Duodenal mucosa (tissue), 2 donors: Measurements from ENCODE around the gene CTDP1.

Experiments
- H3K27ac ChIP-seq: one replicate; pipeline ENCODE4 v1.7.0; 2013; ENCODE audit warnings: low read depth, low read length
- H3K27me3 ChIP-seq, 2 donors: one replicate each; pipeline ENCODE4 v1.7.0; 2013; ENCODE audit warnings: low read length in 2 of 2, control low read depth in 1 of 2; ENCODE audit not compliant: insufficient read depth in 2 of 2, control insufficient read depth in 1 of 2
- H3K36me3 ChIP-seq, 2 donors: one replicate each; pipeline ENCODE4 v1.7.0; 2013; ENCODE audit warnings: low read length in 2 of 2, control low read depth in 1 of 2; ENCODE audit not compliant: insufficient read depth in 2 of 2, control insufficient read depth in 1 of 2
- H3K4me1 ChIP-seq, 2 donors: one replicate each; pipeline ENCODE4 v1.7.0; 2013; ENCODE audit warnings: low read length in 2 of 2, control low read depth in 1 of 2; ENCODE audit not compliant: insufficient read depth in 2 of 2, control insufficient read depth in 1 of 2
- H3K4me3 ChIP-seq, 2 donors: one replicate each; pipeline ENCODE4 v1.7.0; 2013; ENCODE audit warnings: low read length in 2 of 2, low read depth in 1 of 2
- H3K9ac ChIP-seq, 2 donors: one replicate each; pipeline ENCODE4 v1.7.0; 2013; ENCODE audit warnings: low read length in 2 of 2, low read depth in 1 of 2
- H3K9me3 ChIP-seq, 2 donors: one replicate each; pipeline ENCODE4 v1.7.0; 2013; ENCODE audit warnings: low read length in 2 of 2, control low read depth in 1 of 2; ENCODE audit not compliant: control insufficient read depth in 1 of 2

CTDP1 gene

GRCh38 chr18:79733135-79733701 lies 53.6 kb downstream of the CTDP1 start:
- peaks cover 26 to 38% of the 10 kb centered on the region in 2 donors for H3K9me3 ChIP-seq
- H3K27me3 ChIP-seq: no peaks in the 10 kb centered on the region
- peaks cover 65 to 93% of the 10 kb centered on the region in 2 donors for H3K36me3 ChIP-seq
- H3K9ac ChIP-seq: no peak overlapping the region
- H3K4me3 ChIP-seq: no peak overlapping the region
- H3K4me1 ChIP-seq: no peaks in the 10 kb centered on the region
- no peak overlapping the region for H3K27ac ChIP-seq

- Histone ChIP-seq H3K9me3 (peaks cover 26 to 32% of the 10 kb centered on the region in 2 donors), H3K4me3 (no peak overlapping the region), H3K9ac (no peak overlapping the region), H3K4me1 (no peaks in the 10 kb centered on the region), H3K27ac (no peak overlapping the region), H3K27me3 (no peaks in the 10 kb centered on the region), H3K36me3 (peaks cover 65 to 92% of the 10 kb centered on the region in 2 donors)
Observed at GRCh38 chr18:79733986-79734770, 54.6 kb downstream of the CTDP1 start.

- Histone ChIP-seq H3K9ac (no peak overlapping the region), H3K4me3 (no peak overlapping the region), H3K27ac (no peak overlapping the region), H3K36me3 (peaks cover 55 to 87% of the 10 kb centered on the region in 2 donors), H3K4me1 (no peaks in the 10 kb centered on the region), H3K27me3 (no peaks in the 10 kb centered on the region), H3K9me3 (peaks cover 26 to 30% of the 10 kb centered on the region in 2 donors)
Observed at GRCh38 chr18:79735071-79735980, 55.7 kb downstream of the CTDP1 start.

DNA sequence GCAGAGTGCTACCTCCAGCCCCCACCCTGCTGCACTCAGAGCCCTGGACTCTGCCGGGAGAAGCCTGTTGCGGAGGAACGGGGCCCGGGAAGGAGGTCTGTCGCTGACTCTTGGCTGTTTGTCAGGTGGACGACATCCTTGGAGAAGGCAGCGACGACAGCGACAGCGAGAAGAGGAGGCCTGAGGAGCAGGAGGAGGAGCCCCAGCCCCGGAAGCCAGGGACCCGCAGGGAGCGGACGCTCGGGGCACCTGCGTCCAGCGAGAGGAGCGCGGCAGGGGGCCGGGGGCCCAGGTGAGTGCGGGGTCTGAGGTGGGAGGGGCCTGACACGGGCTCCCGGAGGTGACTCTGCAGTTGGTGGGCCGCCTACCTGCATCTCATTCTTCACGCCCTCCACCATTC lies 56.6 kb downstream of the CTDP1 start:
- Histone ChIP-seq H3K27ac (no peak overlapping the region), H3K9ac (no peak overlapping the region), H3K9me3 (peaks cover 19 to 25% of the 10 kb centered on the region in 2 donors), H3K4me1 (no peaks in the 10 kb centered on the region), H3K4me3 (no peak overlapping the region), H3K27me3 (no peaks in the 10 kb centered on the region), H3K36me3 (peaks cover 56 to 87% of the 10 kb centered on the region in 2 donors)

DNA sequence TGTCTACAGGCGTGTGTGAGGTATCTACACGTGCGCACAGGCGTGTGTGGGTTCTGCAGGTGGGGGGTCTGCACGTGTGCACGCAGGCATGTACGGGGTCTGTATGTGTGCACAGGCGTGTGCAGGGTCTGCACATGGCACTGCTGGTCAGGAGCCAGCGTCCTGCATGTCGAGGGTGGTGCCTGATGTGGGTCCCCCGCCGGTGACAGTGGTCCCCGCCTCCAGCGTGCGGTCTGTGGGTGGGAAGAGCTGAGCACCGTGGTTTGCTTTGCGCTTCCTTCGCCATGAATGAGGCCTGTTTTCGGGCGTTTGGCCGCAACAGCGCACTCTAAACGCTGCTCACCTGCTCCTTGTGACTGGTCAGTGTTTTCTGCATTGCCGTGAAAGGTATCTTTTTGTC lies 57.2 kb downstream of the CTDP1 start:
- Histone ChIP-seq H3K4me3 (no peak overlapping the region), H3K27ac (no peak overlapping the region), H3K36me3 (peaks cover 53 to 87% of the 10 kb centered on the region in 2 donors), H3K9me3 (peaks cover 13 to 19% of the 10 kb centered on the region in 2 donors), H3K4me1 (no peaks in the 10 kb centered on the region), H3K9ac (no peak overlapping the region), H3K27me3 (no peaks in the 10 kb centered on the region)

DNA sequence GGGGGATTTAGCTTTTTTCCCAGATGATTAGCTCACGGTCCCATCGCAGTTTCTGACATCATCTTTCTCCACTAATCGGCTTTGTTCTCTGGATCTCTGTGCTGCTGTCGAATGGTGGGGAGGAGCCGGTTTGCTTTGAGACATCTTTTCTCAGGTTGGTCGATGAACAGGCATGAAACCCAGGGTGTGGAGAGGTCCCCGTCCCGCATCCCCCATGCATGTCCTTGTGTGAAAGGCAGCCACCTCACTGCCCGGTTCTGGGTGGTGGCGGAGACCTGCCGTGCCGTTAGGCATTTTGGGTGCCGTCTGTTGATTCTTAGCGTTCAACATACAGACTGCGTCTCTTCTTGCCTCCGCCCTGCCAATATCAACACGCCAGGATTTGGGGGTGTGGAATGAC lies 57.8 kb downstream of the CTDP1 start:
- H3K4me1 ChIP-seq: no peaks in the 10 kb centered on the region
- H3K9me3 ChIP-seq: peaks cover 7 to 15% of the 10 kb centered on the region in 2 donors

DNA sequence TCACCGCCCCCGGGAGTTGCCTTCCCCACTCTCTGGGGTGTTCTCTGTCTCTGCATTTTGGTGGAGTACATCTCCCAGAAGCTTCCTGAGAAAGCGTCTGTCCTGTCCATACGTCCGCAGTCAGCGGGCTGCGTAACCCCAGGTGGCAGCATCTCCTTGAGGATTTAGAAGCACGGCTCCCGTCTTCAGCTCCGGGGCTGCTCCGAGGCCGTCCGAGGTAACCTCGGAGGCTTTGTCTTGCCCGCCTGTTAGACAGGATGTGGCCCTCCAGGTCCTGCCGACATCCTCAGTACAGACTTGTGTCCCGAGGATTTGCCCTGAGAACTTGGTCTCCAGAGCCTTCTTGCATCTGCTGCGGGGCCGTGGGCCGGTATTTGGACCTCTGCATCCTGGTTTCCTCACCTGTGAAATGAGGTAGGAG lies 58.4 kb downstream of the CTDP1 start:
- Histone ChIP-seq H3K27ac (no peak overlapping the region), H3K9ac (no peak overlapping the region), H3K9me3 (peaks cover 1 to 8% of the 10 kb centered on the region in 2 donors), H3K36me3 (peaks cover 41 to 86% of the 10 kb centered on the region in 2 donors), H3K4me3 (no peak overlapping the region), H3K4me1 (no peaks in the 10 kb centered on the region), H3K27me3 (no peaks in the 10 kb centered on the region)

More for the DNA sequence above, 57.8 kb downstream of the CTDP1 start:
- no peak overlapping the region for H3K27ac ChIP-seq
- no peak overlapping the region for H3K9ac ChIP-seq
- H3K36me3 ChIP-seq: peaks cover 47 to 89% of the 10 kb centered on the region in 2 donors
- no peaks in the 10 kb centered on the region for H3K27me3 ChIP-seq
- no peak overlapping the region for H3K4me3 ChIP-seq

- H3K9ac ChIP-seq: no peak overlapping the region
- no peak overlapping the region for H3K4me3 ChIP-seq
- no peaks in the 10 kb centered on the region for H3K27me3 ChIP-seq
- no peak overlapping the region for H3K27ac ChIP-seq
- no peaks in the 10 kb centered on the region for H3K4me1 ChIP-seq
- H3K36me3 ChIP-seq: peaks cover 38 to 87% of the 10 kb centered on the region in 2 donors
- H3K9me3 ChIP-seq: peaks cover 0 to 3% of the 10 kb centered on the region in 2 donors
Observed at GRCh38 chr18:79738581-79739439, 59.2 kb downstream of the CTDP1 start.

- H3K36me3 ChIP-seq: peaks cover 39 to 85% of the 10 kb centered on the region in 2 donors
- H3K27me3 ChIP-seq: no peaks in the 10 kb centered on the region
- H3K4me3 ChIP-seq: no peak overlapping the region
- no peaks in the 10 kb centered on the region for H3K4me1 ChIP-seq
- no peak overlapping the region for H3K9ac ChIP-seq
- H3K9me3 ChIP-seq: peaks cover 0 to 3% of the 10 kb centered on the region in 2 donors
- no peak overlapping the region for H3K27ac ChIP-seq
Observed at GRCh38 chr18:79739440-79739778, 59.8 kb downstream of the CTDP1 start.
